ENCODE measurements around the gene MRPL39.
"Not testable (repeated sequence)": the region's sequence is repeated elsewhere in the genome, so short reads cannot be mapped to it uniquely, and the experiment has no call there.

MRPL39 gene

GRCh38 chr21:25637851-25638659 lies 30.8 kb upstream of the MRPL39 start:
- no peak overlapping the region for H3K4me3 ChIP-seq
- no peaks in the 10 kb centered on the region for H3K9me3 ChIP-seq
- no peak overlapping the region for H3K27ac ChIP-seq
- DNase-seq: no peak
- H3K36me3 ChIP-seq: no peaks in the 10 kb centered on the region
- no peaks in the 10 kb centered on the region for H3K27me3 ChIP-seq
- peaks cover 0 to 22% (median 9%) of the 10 kb centered on the region in 4 donors for H3K4me1 ChIP-seq
- no peak for TF ChIP-seq CTCF (IDR thresholded peaks at IDR 0.05)
- intact Hi-C loops (cut with DNase I; ENCODE audit: low total_unique reads): no loop called here

GRCh38 chr21:25636727-25637126 lies 29.4 kb upstream of the MRPL39 start:
- Histone ChIP-seq H3K9me3 (no peaks in the 10 kb centered on the region), H3K36me3 (no peaks in the 10 kb centered on the region), H3K27me3 (no peaks in the 10 kb centered on the region), H3K27ac (no peak overlapping the region), H3K4me3 (no peak overlapping the region), H3K4me1 (peaks cover 0 to 22% (median 9%) of the 10 kb centered on the region in 4 donors)
- TF ChIP-seq CTCF (IDR thresholded peaks at IDR 0.05): no peak
- intact Hi-C loops (cut with DNase I; ENCODE audit: low total_unique reads): no loop called here
- no peak for DNase-seq

- H3K27me3 ChIP-seq: no peaks in the 10 kb centered on the region
- H3K9me3 ChIP-seq: no peaks in the 10 kb centered on the region
- intact Hi-C loops (cut with DNase I; ENCODE audit: low total_unique reads): no loop called here
- H3K36me3 ChIP-seq: no peaks in the 10 kb centered on the region
- no peak overlapping the region for H3K27ac ChIP-seq
- no peak overlapping the region for H3K4me3 ChIP-seq
- no peak for DNase-seq
- peaks cover 0 to 19% (median 8%) of the 10 kb centered on the region in 4 donors for H3K4me1 ChIP-seq
- TF ChIP-seq CTCF (IDR thresholded peaks at IDR 0.05): no peak
Measured at GRCh38 chr21:25635310-25635709, 28.0 kb upstream of the MRPL39 start.

GRCh38 chr21:25632296-25632695 lies 25.0 kb upstream of the MRPL39 start:
- Histone ChIP-seq H3K4me3 (no peak overlapping the region), H3K27ac (no peak overlapping the region), H3K9me3 (no peaks in the 10 kb centered on the region), H3K27me3 (no peaks in the 10 kb centered on the region), H3K4me1 (no peaks in the 10 kb centered on the region), H3K36me3 (no peaks in the 10 kb centered on the region)
- no peak for TF ChIP-seq CTCF (IDR thresholded peaks at IDR 0.05)
- intact Hi-C loops (cut with DNase I; ENCODE audit: low total_unique reads): no loop called here
- DNase-seq: no peak

GRCh38 chr21:25626757-25627156 lies 19.5 kb upstream of the MRPL39 start:
- Histone ChIP-seq H3K36me3 (no peaks in the 10 kb centered on the region), H3K27ac (no peak overlapping the region), H3K9me3 (no peaks in the 10 kb centered on the region), H3K27me3 (no peaks in the 10 kb centered on the region), H3K4me1 (no peaks in the 10 kb centered on the region), H3K4me3 (no peak overlapping the region)
- intact Hi-C loops (cut with DNase I; ENCODE audit: low total_unique reads): no loop called here
- TF ChIP-seq CTCF (IDR thresholded peaks at IDR 0.05): no peak
- DNase-seq: no peak

GRCh38 chr21:25625776-25626555 lies 18.7 kb upstream of the MRPL39 start:
- H3K9me3 ChIP-seq; H3K4me1 ChIP-seq; intact Hi-C loops (cut with DNase I; ENCODE audit: low total_unique reads); H3K36me3 ChIP-seq; H3K27ac ChIP-seq; H3K4me3 ChIP-seq; DNase-seq; H3K27me3 ChIP-seq: not testable (repeated sequence)

All from tibial artery (tissue), 4 donors.